GM21360 (cell line): ENCODE results near the gene SH3GL1.

Source experiments
- ATAC-seq: cut with Tn5 transposase; IDR thresholded peaks from one replicate; pipeline ENCODE4 v1.9.1; 2021; ENCODE audit warnings: mild to moderate bottlenecking, moderate library complexity; ENCODE audit not compliant: unreplicated experiment

Gene SH3GL1

DNA sequence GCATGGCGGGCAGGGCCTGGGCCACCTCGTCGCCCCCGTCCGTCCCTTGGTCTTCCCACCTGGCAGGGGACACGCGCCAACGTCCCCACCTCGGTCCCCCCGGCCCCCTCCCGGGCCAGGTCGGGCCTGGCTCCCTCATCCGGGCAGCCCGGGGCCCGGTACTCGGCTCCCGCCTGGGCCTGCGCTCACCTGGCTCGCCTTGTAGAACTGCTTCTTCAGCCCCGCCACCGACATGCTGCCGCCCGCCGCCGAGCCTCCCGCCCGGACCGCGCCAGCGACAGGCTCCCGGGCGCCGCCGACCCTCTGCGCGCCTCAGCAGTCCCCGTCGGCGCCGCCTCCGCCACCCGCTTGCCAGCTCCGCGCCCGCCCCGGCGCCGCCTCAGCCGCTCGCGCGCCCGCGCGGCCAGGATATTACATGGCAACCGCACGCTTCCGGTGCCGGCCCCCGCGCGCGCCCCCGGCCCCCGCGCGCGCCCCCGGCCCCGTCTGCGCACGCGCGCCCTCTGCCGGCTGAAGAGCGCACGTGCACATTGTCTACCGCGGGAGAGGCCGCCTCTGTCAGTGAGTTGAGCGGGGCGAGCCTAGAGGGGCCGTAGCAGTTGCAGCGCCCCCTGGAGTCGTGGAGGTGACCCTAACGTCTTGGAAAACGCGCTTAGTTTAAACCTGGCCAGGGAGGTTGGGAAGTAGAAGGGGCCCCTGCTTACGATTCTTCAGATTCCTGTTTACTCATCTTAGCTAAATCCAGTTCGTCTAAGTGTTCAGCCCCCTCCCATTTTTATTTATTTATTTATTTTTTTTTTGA lies at the start of gene SH3GL1:
SH3GL1 (minus strand) TSS at position 413 of the 802 bp plus-strand sequence; CDS start at position 234, 179 bp downstream.
- peak; percentile 52 for ATAC-seq

DNA sequence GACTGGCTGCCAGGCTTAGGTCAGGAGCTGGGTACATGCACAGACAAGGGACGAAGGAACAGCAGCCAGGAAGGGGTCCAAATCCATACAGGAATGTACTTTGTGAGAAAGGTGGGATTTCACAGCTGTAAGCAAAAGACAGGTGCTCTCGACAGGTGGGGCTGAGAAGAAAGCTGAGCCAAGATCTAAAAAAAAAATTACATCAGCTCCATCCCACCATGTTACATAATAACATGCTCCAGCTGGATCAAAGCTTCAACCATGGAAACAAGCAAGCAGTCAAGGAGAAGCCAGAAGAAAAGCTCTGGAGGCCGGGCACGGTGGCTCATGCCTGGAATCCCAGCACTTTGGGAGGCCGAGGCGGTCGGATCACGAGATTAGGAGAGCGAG lies 49.3 kb upstream of the SH3GL1 start:
- no peak for ATAC-seq

DNA sequence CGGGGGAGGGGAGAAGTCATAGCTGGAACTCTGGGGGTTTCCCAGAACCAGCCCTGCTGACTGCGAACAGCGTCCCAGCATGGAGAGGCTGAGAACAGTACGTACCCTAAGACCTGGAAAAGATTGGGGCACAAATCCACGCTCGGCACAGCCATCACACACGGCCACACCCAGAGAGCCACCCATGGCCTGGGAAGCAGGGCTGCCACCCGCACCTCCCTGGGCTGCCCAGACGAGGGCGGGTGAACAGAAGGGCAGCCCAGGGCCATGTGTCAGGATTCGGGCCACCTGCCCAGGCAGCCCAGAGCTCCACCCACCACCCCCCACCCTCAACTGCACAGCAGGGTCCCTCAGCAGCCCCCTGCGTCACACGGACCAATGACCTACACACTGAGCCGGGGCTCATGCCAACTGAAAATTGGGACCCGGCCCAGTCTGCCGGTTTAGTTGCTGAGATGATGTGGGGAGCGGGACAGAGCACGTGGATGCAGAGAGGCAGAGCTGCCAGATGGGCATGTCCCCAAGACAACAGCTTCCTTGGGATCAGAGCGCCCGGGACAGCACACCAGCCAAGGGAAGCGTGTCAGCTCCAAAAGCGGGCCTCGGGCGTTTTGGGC lies 48.8 kb upstream of the SH3GL1 start:
- no peak for ATAC-seq

DNA sequence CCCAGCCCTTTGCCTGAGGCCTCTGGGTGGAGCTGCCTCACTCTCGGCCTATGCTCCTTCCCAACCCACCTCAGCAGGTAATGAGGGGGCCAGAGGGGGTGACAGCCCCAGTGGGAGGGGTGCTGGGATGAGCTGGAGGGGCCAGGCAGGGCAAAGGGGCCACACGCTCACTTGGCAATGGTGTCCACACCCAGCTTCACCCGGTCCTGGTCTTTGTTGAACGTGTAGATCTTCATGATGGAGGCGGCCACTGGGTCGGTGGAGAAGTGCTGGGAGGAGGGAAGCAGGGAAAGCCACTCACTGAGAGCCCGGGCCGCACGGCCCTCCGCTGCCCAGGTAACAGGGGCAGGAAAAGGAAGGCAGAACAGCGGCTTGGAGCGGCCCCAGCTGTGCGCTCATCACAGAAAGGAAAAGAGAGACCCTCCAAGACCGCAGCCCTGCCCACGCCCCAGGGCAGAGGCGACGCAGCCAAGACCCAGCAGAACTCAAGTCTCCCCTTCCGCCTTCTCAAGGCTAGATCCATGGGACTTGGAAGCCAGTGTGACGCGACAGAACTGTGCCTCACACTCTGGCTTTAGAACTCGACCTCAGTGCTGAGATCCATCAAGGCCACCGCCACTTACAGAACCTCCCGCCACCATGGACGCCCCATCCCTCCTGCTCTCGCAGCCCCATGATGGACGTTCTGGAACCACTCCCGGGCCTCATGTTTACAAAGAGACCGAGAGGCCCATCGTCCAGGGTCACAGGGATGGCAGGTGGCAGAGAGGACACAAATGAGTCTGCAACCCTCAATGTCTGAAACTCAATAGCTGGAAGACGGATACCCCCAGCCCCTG lies 48.0 kb upstream of the SH3GL1 start:
- ATAC-seq = no peak

GRCh38 chr19:4447327-4448146 lies 47.2 kb upstream of the SH3GL1 start:
- no peak for ATAC-seq

DNA sequence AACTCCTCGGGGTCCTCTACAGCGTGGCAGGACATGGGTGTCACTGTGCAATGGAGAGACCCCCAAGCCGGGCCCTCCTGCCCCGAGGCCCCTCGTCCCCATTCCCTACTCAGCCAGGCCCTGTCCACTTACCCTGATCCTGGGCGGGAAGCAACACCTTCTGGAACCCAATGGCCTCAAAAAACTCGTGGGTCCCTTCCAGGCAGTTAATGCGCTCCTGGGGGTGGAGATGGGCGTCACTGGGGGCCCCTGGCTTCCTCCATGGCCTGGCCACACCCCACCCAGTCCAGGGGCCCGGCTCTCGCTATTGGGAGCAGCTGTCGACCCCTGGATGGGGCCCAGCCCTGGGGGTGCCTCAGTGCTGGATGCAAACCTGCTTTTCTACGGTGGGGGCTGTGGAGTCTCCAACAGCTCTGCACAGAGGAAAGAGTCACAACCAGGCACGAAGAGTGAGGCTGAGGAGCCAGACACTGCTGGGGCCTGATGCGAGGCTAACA lies 46.4 kb upstream of the SH3GL1 start:
- ATAC-seq = no peak

GRCh38 chr19:4445963-4446703 lies 45.8 kb upstream of the SH3GL1 start:
- ATAC-seq = no peak

DNA sequence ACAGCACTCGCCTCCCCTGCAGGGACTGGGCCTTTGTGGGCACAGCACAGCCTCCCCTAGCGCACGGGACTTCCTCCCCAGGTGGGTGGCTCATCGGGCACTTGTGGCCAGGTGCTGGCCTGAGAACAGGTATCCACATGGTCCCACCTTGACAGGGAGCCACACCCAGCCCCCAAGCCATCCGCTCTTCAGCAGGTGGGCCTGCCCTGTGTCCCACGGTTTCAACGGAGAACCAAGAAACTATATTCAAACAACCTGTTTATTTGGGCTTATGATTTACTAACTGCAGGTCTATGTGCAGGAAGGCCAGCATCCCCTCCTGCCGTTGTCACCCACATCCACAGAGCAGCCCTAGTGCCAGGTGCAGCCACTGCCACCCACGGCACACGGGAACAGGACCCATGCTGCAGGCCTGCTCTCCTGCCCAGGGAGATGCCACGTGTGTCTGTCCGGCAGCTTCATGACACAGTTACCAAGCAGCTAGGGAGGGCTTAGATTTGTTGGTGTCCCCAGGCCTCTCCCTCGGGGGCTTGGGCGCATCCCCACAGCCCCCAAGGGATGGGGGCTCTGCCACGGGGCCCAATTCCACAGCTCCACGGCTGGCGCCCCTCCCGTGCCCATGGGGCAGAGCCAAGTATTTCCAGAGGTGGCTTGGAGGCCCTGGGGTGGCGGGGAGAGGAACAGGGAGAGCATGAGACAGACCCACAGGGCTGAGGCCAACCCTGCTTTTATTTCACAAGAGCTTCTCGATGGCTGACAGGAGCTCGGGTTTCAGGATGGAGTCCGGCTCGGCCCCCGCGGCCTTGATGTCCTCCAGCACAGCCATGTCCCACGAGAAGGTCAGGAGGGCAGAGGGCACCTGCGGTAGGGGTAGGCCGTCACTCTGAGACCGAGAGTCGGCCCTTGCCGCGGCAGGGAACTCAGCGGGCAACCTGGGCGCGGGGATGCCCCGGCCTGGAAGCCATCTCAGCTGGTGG lies 44.7 kb upstream of the SH3GL1 start:
- no peak for ATAC-seq

- no peak for ATAC-seq
Measured at GRCh38 chr19:4443966-4444764, 43.8 kb upstream of the SH3GL1 start.

DNA sequence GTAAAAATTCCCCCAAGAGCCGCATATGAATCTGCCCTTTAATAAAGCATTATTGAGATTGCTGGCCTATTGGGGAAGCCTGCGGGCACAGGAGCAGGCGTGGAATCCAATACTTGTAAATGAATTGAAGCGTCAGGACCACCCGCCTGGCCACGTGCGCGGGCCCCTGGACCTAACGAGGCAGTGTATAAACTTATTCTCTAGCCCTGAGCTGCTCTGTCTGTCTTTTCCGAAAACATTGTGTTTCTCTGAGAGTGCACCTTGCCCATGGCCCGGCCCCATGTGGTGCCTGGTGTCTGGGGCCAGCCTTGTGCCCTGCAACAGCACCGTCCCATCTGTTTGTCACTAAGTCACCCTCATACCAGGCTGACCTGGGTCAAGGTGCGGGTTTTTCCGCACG lies 42.8 kb upstream of the SH3GL1 start:
- no peak for ATAC-seq

- no peak for ATAC-seq
Measured at GRCh38 chr19:4442819-4443146, 42.4 kb upstream of the SH3GL1 start.

DNA sequence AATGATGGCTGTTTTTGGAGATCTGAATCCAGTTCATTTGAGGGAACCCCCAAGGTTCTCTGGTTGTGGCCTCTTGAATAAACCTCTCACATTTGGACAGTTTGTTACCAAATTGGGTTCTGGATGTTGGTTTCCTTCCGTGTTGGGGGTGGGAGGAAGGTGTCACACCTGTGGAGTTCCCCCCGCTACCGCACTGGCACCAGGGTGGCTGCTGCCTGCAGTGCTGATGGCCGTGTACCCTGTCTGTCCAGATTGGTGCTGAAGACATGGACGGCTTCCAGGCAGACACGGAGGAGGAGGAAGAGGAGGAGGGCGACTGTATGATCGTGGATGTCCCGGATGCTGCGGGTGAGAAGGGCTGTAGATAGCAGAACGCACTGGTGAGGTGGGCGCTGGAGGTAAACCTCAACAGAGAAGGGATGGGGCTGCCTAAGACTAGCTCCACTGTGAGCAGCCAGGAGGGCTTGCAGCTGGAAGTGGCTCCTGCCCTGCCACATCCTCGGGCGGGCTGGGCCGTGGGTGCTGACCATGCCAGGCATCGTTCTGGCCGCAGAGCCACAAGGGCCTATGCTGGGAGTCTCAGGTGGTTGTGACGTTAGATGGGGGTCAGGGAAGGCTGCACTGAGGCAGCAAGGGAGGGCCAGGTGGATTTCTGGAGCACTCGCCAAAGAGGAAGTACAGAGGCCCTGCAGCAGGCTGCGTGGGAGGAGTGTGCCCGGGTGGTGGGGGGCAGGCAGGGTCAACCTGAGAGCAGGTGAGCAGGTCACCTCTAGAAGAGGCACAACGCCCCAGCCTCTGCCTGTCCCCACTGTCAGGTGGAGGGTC lies 41.9 kb upstream of the SH3GL1 start:
- no peak for ATAC-seq

DNA sequence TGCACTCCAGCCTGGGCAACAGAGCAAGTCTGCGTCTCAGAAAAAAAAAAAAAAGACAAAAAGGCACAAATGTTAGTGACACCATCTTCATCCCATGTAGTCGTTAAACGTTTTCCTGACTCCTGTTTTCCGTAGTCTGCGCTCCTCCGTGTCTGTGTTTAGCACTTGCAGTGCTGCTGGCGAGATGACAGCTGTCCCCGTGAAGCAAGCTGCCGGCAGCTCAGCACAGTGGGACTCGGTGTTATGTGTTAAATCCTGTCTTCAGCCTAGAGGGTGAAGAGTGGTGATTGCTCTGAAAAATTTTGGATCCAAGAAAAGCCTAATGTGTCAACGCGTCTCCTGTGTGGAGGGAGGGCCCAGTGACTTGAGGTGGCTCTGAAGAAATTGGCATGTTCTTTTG lies 38.9 kb upstream of the SH3GL1 start:
- no peak for ATAC-seq

DNA sequence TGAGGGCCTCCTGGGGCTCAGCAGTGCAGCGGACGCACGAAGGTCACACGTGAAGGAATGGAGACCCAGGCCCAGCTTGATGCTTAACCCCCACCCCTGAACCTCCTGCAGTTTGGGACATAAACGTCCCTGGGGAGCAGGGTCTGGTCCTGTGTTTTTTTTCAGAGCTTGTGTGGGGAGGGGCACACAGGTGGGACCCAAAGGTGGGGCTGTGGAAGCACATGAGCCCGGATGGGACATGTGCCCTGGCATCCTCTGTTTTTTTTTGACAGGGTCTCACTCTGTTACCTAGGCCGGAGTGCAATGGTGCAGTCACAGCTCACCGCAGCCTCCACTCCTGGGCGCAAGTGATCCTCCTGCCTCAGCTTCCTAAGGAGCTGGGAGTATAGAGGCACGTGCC lies 36.8 kb upstream of the SH3GL1 start:
- ATAC-seq = no peak

GRCh38 chr19:4436231-4436630 lies 35.9 kb upstream of the SH3GL1 start:
- ATAC-seq = no peak

DNA sequence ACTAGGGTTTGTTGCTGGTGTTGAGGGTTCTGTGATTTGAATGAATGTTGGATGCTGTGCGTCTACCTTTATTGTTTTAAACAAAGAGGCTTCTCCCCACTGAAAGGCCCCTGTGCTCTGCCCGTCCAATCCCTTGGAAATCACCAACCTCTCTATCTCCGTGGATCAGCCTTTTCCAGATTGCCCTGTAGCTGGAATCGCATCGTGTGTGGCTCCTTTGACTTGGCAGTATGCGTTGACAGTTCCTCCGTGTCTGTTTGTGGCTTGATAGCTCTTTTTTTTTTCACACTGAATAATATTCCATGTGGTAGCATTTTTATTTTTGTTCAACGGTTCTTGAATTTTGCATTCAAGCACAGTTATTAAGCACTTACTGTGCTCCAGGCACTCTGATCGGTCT lies 34.0 kb upstream of the SH3GL1 start:
- ATAC-seq = no peak

GRCh38 chr19:4432918-4433506 lies 32.7 kb upstream of the SH3GL1 start:
- ATAC-seq = no peak
